ENCODE results near the gene ARHGAP36.

Gene ARHGAP36

GRCh38 chrX:131045726-131046125 lies 12.4 kb upstream of the ARHGAP36 start:
- no peak for TF ChIP-seq CTCF (IDR thresholded peaks at IDR 0.05; ENCODE audit: extremely low read depth, missing control alignments)
- DNase-seq (ENCODE audit: low spot score) = no peak

DNA sequence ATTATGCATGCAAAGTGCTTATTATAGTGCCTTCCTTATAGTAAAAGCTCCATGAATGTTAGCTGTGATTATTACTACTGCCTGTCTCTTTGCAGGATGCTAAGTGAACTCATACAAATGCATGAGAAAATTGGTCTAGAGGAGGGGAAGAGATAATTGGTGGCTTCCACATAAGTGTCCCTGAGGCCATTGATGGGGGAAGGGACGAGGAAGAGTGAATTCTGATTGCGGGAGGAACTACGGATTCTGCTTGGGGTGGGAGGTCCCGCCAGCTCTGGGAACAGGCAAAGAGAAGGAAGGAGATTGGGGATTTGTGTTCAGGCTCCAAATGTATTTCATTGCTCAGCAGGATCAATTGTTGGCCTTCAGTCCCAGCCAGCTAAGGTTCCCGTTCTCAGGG lies 11.6 kb upstream of the ARHGAP36 start:
- TF ChIP-seq CTCF (IDR thresholded peaks at IDR 0.05; ENCODE audit: extremely low read depth, missing control alignments) = no peak
- no peak for DNase-seq (ENCODE audit: low spot score)

GRCh38 chrX:131047180-131047579 lies 11.0 kb upstream of the ARHGAP36 start:
- no peak for DNase-seq (ENCODE audit: low spot score)
- TF ChIP-seq CTCF (IDR thresholded peaks at IDR 0.05; ENCODE audit: extremely low read depth, missing control alignments) = no peak

DNA sequence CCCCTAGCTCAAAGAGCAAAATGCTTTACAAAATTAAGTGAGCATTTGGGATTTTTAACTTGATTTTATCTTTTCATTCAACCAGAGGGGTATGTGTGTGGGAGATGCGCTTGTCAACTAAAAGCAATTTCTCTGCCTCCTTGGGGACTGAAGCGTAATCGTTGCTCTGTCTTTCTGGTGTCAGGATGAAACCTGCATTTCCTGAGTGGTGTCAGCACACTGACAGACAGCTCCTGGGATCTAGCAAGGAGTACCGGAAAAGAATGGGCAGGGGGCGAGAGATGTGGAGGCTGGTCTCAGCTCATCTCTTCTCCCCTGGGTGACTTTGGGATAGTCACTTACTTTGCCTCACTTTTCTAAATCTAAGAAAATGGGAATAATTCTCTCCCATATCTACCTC lies 5.1 kb upstream of the ARHGAP36 start:
- TF ChIP-seq CTCF (IDR thresholded peaks at IDR 0.05; ENCODE audit: extremely low read depth, missing control alignments) = no peak
- no peak for DNase-seq (ENCODE audit: low spot score)

GRCh38 chrX:131054906-131055305 lies 3.2 kb upstream of the ARHGAP36 start:
- no peak for TF ChIP-seq CTCF (IDR thresholded peaks at IDR 0.05; ENCODE audit: extremely low read depth, missing control alignments)
- no peak for DNase-seq (ENCODE audit: low spot score)

- TF ChIP-seq CTCF (IDR thresholded peaks at IDR 0.05; ENCODE audit: extremely low read depth, missing control alignments) = no peak
- no peak for DNase-seq (ENCODE audit: low spot score)
Observed at GRCh38 chrX:131057706-131058105, 440 bp upstream of the ARHGAP36 start.

GRCh38 chrX:131059246-131059645 lies 1.1 kb downstream of the ARHGAP36 start:
- no peak for TF ChIP-seq CTCF (IDR thresholded peaks at IDR 0.05; ENCODE audit: extremely low read depth, missing control alignments)
- no peak for DNase-seq (ENCODE audit: low spot score)

Measured in GM20000 (cell line).